Right lobe of liver (tissue), 6 donors: ENCODE data around the gene RABEP1. TPM values are rescaled to one million over a fixed set of nuclear protein-coding genes. Genes with fewer than 3 reads are reported as not detected.

ENCODE experiments used
- ATAC-seq, 4 donors: fragments of 200-7000 bp; cut with Tn5 transposase; one replicate each; pipeline ENCODE4 v1.9.1; 2020; ENCODE audit warnings: mild to moderate bottlenecking in 4 of 4, moderate library complexity in 4 of 4
- DNase-seq, 3 donors: peaks; one replicate each; pipeline ENCODE4 v3.0.0-alpha.2; 2020
- H3K27ac ChIP-seq, 3 donors: fragments of 200-600 bp; one replicate each; pipeline ENCODE4 v1.8.0; 2022
- H3K27me3 ChIP-seq, 2 donors: fragments of 200-600 bp; one replicate each; pipeline ENCODE4 v1.8.0; 2022
- H3K36me3 ChIP-seq, 4 donors: fragments of 200-600 bp; sonication (generic) in 1 of 4; one replicate each; pipeline versions ENCODE4 v1.5.1 to v1.8.0; 2017 to 2022; ENCODE audit warnings: control low read depth in 1 of 4
- H3K4me1 ChIP-seq, 4 donors: fragments of 200-600 bp; sonication (generic) in 1 of 4; one replicate each; pipeline versions ENCODE4 v1.5.1 to v1.8.0; 2017 to 2022; ENCODE audit warnings: control low read depth in 1 of 4
- H3K4me3 ChIP-seq, 3 donors: fragments of 200-600 bp; one replicate each; pipeline ENCODE4 v1.8.0; 2022
- H3K9me3 ChIP-seq, 4 donors: fragments of 200-600 bp; sonication (generic) in 1 of 4; one replicate each; pipeline versions ENCODE4 v1.5.1 to v1.8.0; 2017 to 2022; ENCODE audit warnings: control low read depth in 1 of 4
- POLR2A ChIP-seq: fragments of 450-650 bp; IDR thresholded peaks from one replicate; pipeline ENCODE4 v1.6.1; 2017; ENCODE audit warnings: antibody characterized with exemption, mild to moderate bottlenecking
- WGBS: methylation state at CpG from one replicate; pipeline ENCODE4 v1.1.6; 2018; ENCODE audit warnings: low coverage, low lambda C conversion rate; ENCODE audit not compliant: insufficient coverage; ENCODE audit errors: missing lambda C conversion rate; 5-methylcytosine and 5-hydroxymethylcytosine counted together
- intact Hi-C, 2 donors: fragments of 100-400 bp; cut with DNase I; formaldehyde crosslinking; loops; one replicate each; pipeline versions ENCODE4 v1.11.2 to v1.14.1; 2022
- total RNA-seq, 6 experiments: library from RNA; depleted of rRNA in 2 of 6; stranded (reverse); fragments of >200 nt in 2 of 6; fragmentation: NEBNext Ultra II Directional in 3 of 6; extraction: Animal tissue kit (Norgen Biotek cat#: 25700) in 3 of 6; gene quantifications; one replicate each; pipeline versions ENCODE4 v1.1.0 to v1.2.4, GENCODE V29; 2016 to 2023
- TF ChIP-seq, protein P1 (sequence below), 4 donors: fragments of 200-600 bp in 3 of 4; fragments of 450-650 bp in 1 of 4; IDR thresholded peaks; one replicate each; pipeline versions ENCODE4 v1.5.1 to v1.8.0; 2016 to 2022; ENCODE audit warnings: antibody characterized with exemption in 4 of 4, mild to moderate bottlenecking in 2 of 4
- donor health status: DM: no; HTN: yes; CAD: no.
- donor health status: DM: no; HTN: no; CAD: no.
- donor health status: DM: no; HTN: no; CAD: no.
- donor health status: DM: no; HTN: yes; CAD: no.
- donor health status: DM: no; HTN: yes; CAD: no.

The RABEP1 gene
- total RNA-seq, 6 experiments from 2014 or later: 15.5 to 25.4 (median 21.1) TPM

DNA sequence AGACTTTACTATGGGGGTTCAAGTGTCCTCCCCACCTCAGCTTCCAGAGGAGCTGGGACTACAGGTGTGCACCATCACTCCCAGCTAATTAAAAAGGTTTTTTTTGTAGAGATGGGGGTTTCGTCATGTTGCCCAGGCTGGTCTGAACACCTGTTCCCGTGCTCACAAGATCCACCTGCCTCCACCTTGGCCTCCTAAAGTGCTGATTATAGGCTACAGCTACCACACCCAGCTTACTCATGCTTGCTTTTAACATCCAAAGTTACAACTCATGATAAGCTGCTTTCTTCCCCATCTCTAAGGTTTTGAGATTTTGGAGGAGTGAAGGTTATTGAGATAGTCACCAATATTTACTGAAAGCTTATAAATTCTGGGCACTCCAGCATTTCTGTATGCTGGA lies 134.8 kb downstream of the RABEP1 start:
- DNase-seq: no peak
- no peak for ATAC-seq
- no peak overlapping the region for H3K27ac ChIP-seq
- no peak for TF ChIP-seq POLR2A
- TF ChIP-seq, protein P1, sequence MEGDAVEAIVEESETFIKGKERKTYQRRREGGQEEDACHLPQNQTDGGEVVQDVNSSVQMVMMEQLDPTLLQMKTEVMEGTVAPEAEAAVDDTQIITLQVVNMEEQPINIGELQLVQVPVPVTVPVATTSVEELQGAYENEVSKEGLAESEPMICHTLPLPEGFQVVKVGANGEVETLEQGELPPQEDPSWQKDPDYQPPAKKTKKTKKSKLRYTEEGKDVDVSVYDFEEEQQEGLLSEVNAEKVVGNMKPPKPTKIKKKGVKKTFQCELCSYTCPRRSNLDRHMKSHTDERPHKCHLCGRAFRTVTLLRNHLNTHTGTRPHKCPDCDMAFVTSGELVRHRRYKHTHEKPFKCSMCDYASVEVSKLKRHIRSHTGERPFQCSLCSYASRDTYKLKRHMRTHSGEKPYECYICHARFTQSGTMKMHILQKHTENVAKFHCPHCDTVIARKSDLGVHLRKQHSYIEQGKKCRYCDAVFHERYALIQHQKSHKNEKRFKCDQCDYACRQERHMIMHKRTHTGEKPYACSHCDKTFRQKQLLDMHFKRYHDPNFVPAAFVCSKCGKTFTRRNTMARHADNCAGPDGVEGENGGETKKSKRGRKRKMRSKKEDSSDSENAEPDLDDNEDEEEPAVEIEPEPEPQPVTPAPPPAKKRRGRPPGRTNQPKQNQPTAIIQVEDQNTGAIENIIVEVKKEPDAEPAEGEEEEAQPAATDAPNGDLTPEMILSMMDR (IDR thresholded peaks at IDR 0.05): no peak
- no peak overlapping the region for H3K4me3 ChIP-seq
- H3K9me3 ChIP-seq: no peaks in the 10 kb centered on the region
- peaks cover 0 to 66% (median 23%) of the 10 kb centered on the region in 4 donors for H3K4me1 ChIP-seq
- intact Hi-C loops: no loop called here
- H3K27me3 ChIP-seq: no peaks in the 10 kb centered on the region
- peaks cover 0 to 17% (median 6%) of the 10 kb centered on the region in 4 donors for H3K36me3 ChIP-seq
- WGBS: 91% methylated on average over 2 of the region's 2 CpGs

DNA sequence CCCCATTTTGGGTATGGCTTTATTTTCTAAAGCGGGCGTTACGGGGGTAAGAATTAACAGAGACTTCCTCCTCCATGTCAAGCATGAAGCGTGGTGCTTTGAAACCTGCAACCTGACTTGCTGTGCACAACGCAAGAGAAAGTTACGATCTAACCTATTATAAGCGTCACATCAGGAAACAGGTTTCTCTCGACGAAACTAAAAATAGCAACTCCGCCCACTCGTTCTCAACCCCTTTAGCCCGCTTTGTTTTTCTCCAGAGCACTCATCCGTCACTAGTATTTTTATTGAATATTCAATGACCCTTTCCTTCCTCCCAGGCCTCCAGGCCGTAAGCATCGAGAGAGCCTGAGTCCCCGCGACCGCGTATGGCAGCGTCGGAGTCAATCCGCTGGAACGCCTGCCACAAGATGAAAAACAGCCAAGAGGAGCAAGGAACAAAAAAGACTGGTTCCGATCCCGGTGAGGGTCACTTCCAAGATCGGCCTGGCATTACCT lies 136.8 kb downstream of the RABEP1 start:
- peak; percentile 25 to 44 (median 34) for ATAC-seq
- no peaks in the 10 kb centered on the region for H3K9me3 ChIP-seq
- intact Hi-C loops: no loop called here
- peak in 1 of 3 donors; percentile 51 for DNase-seq
- peaks cover 0 to 48% (median 15%) of the 10 kb centered on the region in 4 donors for H3K4me1 ChIP-seq
- under 1% methylated on average over 22 of the region's 26 CpGs for WGBS
- peak overlapping the region; percentile 80 to 95 (median 84) for H3K27ac ChIP-seq
- no peaks in the 10 kb centered on the region for H3K27me3 ChIP-seq
- TF ChIP-seq, protein P1 (IDR thresholded peaks at IDR 0.05): no peak
- TF ChIP-seq POLR2A: no peak
- H3K4me3 ChIP-seq: peak overlapping the region; percentile 56 to 87 (median 74)
- peaks cover 0 to 37% (median 11%) of the 10 kb centered on the region in 4 donors for H3K36me3 ChIP-seq

DNA sequence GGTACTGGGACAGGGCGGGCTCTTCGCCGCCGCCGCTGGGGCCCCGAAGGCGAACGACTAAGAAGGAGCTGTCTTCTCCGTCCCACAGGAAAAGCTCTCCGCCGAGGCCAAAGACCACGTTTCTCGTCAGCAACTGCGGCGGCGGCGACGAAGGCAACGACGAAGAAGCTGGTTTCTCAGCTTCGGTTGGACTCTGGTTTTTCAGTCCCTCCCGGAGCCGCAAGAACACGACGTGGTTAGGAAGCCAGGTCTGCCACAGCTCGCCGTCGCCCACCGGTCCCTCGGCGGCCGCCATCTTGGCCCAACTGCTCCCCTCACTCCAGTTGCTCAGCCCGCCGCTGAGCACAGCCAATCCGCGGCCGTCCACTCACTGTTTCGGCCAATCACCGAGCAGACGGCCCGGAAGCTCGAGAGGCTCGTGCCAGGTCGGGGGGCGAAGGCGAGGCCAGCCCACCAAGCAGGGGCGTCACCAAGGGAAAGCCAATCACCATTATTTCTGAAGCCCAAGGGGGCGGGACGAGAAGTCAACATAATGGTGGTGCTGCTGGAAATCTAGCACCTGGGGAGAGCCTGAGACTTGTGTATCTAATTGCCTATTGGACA lies 137.4 kb downstream of the RABEP1 start, which contains the start of gene NUP88:
Gene NUP88, minus strand, starts transcription at position 307 of the 603 bp plus-strand sequence. Its CDS starts 12 bp downstream, at position 295.
- Histone ChIP-seq H3K27me3 (no peaks in the 10 kb centered on the region), H3K4me3 (peak within 1 kb of the TSS; percentile 56 to 87 (median 74)), H3K27ac (peak within 1 kb of the TSS; percentile 80 to 95 (median 84)), H3K36me3 (peaks cover 0 to 42% (median 13%) of the 10 kb centered on the region in 4 donors), H3K4me1 (peaks cover 0 to 43% (median 11%) of the 10 kb centered on the region in 4 donors), H3K9me3 (no peaks in the 10 kb centered on the region)
- DNase-seq: peak; percentile 96 to 97 (median 96)
- TF ChIP-seq, protein P1 (IDR thresholded peaks at IDR 0.05): no peak
- TF ChIP-seq POLR2A: peak; percentile 89
- intact Hi-C loops: no loop called here
- WGBS: 0% methylated on average over 26 of the region's 49 CpGs
- peak; percentile 93 to 98 (median 94) for ATAC-seq

DNA sequence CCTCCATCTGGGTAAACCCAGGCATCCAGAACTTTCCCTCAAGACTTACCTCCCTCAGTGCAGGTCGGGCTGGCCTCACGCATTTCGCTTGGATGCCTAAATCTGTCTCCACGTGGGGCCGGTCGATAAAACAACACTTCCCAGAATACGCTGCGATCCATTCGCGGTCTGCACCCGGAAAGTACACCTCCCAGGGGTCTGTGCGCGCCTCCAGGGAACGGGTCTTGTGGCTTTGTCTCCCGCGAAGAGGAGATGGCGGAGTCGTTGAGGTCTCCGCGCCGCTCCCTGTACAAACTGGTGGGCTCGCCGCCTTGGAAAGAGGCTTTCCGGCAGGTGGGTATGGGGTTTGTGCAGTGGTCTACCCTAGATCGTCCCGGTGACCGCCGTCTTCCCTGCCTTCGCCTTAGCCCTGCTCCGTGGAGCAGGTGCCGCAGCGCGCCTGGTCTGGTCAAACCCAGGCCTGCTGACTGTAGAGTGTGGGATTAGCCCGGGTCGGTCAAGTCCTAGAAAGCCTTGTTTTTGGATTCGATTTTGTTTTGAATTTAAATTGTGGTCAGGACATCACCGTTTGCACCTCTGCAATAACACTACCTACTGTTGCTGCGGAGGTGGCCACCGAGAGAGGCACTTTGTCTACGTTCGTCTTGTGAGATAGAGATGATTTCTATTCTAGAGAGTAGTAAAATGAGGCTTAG lies 138.0 kb downstream of the RABEP1 start, which contains the start of gene RPAIN:
Gene RPAIN, plus strand, starts transcription at position 224 of the 695 bp plus-strand sequence. Its CDS starts 29 bp downstream, at position 253.
- Histone ChIP-seq H3K27ac (peak within 1 kb of the TSS; percentile 80 to 95 (median 84)), H3K4me3 (peak within 1 kb of the TSS; percentile 56 to 87 (median 74)), H3K27me3 (no peaks in the 10 kb centered on the region), H3K36me3 (peaks cover 0 to 49% (median 19%) of the 10 kb centered on the region in 4 donors), H3K4me1 (peaks cover 0 to 36% (median 10%) of the 10 kb centered on the region in 4 donors), H3K9me3 (no peaks in the 10 kb centered on the region)
- WGBS: under 1% methylated on average over 21 of the region's 41 CpGs
- TF ChIP-seq POLR2A: peak; percentile 40
- TF ChIP-seq, protein P1 (IDR thresholded peaks at IDR 0.05): no peak
- intact Hi-C loops: no loop called here
- ATAC-seq: peak; percentile 78 to 88 (median 83)
- peak; percentile 90 to 94 (median 93) for DNase-seq
